Measurements from ENCODE around the gene TTYH2.

Gene TTYH2

GRCh38 chr17:74234486-74234885, 21.1 kb downstream of the TTYH2 start:
- no peak overlapping the region for H3K4me3 ChIP-seq (replicated peaks in 1 of 2; ENCODE audit: low read depth in 2 of 2, low read length in 2 of 2)
- no peak for DNase-seq (ENCODE audit: low read depth in 2 of 2)
- no peak for TF ChIP-seq CTCF (IDR thresholded peaks at IDR 0.05; ENCODE audit: low read depth, low read length)

DNA sequence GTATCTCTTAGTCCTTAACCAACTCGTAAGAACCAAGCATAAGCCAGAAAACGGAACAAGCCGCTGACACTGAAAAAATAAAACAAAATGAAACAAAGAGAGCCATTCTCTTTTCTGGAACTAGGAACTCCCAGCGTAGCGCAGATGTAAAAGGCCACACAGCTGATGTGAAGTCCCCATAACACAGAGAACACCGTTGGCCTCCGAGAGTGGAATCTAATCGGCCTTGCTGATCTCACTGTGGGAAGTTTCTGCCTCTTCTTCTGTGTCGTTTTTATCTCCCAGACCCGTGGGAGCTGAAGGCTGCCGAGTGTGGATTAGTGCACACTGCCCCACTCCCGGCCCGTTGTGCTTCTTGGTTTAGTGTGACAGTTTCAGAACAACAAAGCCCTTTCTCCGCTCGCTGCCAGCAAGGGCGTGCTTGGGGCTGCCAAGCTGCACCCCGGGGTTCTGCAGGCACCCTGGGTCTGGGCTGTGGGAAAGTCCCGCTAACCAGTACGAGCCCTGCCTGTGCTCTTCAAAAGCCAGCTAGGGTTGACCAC, 21.7 kb downstream of the TTYH2 start:
- DNase-seq (ENCODE audit: low read depth in 2 of 2), result no peak
- no peak for TF ChIP-seq CTCF (IDR thresholded peaks at IDR 0.05; ENCODE audit: low read depth, low read length)
- no peak overlapping the region for H3K4me3 ChIP-seq (replicated peaks in 1 of 2; ENCODE audit: low read depth in 2 of 2, low read length in 2 of 2)

- DNase-seq (ENCODE audit: low read depth in 2 of 2), result no peak
- H3K4me3 ChIP-seq (replicated peaks in 1 of 2; ENCODE audit: low read depth in 2 of 2, low read length in 2 of 2), result no peak overlapping the region
- no peak for TF ChIP-seq CTCF (IDR thresholded peaks at IDR 0.05; ENCODE audit: low read depth, low read length)
These were observed 22.6 kb downstream of the TTYH2 start for GRCh38 chr17:74235911-74236371.

DNA sequence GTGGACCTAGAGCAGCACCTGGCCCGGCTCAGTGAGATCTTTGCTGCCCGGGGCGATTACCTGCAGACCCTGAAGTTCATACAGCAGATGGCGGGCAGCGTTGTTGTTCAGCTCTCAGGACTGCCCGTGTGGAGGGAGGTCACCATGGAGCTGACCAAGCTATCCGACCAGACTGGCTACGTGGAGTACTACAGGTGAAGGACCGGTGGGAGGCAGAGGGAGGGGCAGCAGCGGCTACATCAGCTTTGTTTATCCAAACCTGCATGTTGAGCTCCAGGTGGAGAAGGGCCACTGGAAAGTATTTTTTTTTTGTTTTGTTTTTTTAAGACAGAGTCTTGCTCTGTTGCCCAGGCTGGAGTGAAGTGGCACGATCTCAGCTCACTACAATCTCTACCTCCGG, 23.9 kb downstream of the TTYH2 start:
- TF ChIP-seq CTCF (IDR thresholded peaks at IDR 0.05; ENCODE audit: low read depth, low read length), result no peak
- no peak overlapping the region for H3K4me3 ChIP-seq (replicated peaks in 1 of 2; ENCODE audit: low read depth in 2 of 2, low read length in 2 of 2)
- DNase-seq (ENCODE audit: low read depth in 2 of 2), result no peak

DNA sequence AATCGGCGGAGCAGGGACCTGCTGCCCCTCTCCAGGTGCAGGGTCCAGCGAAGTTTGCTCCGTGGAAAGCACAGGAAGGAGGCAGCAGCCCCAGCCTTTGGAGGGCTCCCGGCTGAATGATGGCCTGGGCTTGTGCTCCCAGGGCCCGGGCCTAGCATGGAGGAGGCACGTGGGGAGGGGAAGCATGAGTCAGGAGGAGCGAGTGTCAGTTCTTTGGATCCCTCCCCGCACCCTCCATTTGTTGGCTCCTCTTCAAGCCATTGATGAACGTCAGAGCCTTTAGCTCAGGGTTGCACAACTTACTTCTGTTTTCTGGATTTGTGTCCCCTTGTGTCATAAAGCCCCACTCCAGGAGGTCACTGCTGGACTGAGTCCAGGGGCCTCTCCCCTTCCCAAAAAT, 25.8 kb downstream of the TTYH2 start:
- DNase-seq (ENCODE audit: low read depth in 2 of 2), result peak; percentile 39 to 80
- H3K4me3 ChIP-seq (replicated peaks in 1 of 2; ENCODE audit: low read depth in 2 of 2, low read length in 2 of 2), result no peak overlapping the region
- TF ChIP-seq CTCF (IDR thresholded peaks at IDR 0.05; ENCODE audit: low read depth, low read length), result no peak

- TF ChIP-seq CTCF (IDR thresholded peaks at IDR 0.05; ENCODE audit: low read depth, low read length), result no peak
- H3K4me3 ChIP-seq (replicated peaks in 1 of 2; ENCODE audit: low read depth in 2 of 2, low read length in 2 of 2), result no peak overlapping the region
- peak; percentile 24 to 96 for DNase-seq (ENCODE audit: low read depth in 2 of 2)
These were observed 27.3 kb downstream of the TTYH2 start for GRCh38 chr17:74240618-74241205.

- no peak for TF ChIP-seq CTCF (IDR thresholded peaks at IDR 0.05; ENCODE audit: low read depth, low read length)
- peak in 1 of 2 donors; percentile 68 for DNase-seq (ENCODE audit: low read depth in 2 of 2)
- H3K4me3 ChIP-seq (replicated peaks in 1 of 2; ENCODE audit: low read depth in 2 of 2, low read length in 2 of 2), result no peak overlapping the region
These were observed 28.1 kb downstream of the TTYH2 start for GRCh38 chr17:74241431-74241830.

All from cardiac fibroblast (primary cell).